GM18951 (cell line): Measurements from ENCODE around the gene ARNT2.

Experiments
- POLR2A ChIP-seq: IDR thresholded peaks from 4 replicates; pipeline ENCODE4 v1.6.1; 2011; ENCODE audit warnings: mild to moderate bottlenecking; ENCODE audit not compliant: insufficient read length, insufficient read depth; ENCODE audit errors: extremely low read depth
- in situ Hi-C: fragments of 300-500 bp; cut with MboI; formaldehyde crosslinking; loops from one replicate; pipeline ENCODE4 v1.12.0; 2022; ENCODE audit warnings: low sequenced_read_pairs, mixed read lengths, inconsistent platforms; ENCODE audit not compliant: unreplicated experiment

The ARNT2 gene

GRCh38 chr15:80456517-80457492 is 52.6 kb downstream of the ARNT2 start:
- TF ChIP-seq POLR2A: no peak
- in situ Hi-C loops: loop anchor here (10.0 to 25.0 kb wide), 3 partner anchors 318 to 805 kb away; partner anchors contain the start of gene CEMIP

DNA sequence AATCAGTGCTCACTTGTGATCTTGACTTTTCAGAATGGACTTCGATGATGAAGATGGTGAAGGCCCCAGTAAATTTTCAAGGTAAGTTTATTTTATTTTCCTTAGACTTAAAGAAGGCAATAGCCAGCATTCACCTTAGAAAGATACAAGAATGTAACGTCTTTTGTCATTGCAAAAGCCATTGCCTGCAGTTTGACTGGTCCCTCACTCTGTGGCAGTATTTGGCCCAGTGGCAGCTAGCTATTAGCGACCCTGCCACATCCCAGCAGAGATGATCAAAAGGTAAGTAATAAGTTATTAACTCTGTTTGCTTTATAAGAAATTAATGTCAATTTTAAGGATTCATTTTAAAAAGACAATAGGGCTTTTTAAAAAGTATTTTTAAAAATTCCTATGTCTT is 53.7 kb downstream of the ARNT2 start:
- TF ChIP-seq POLR2A: no peak
- in situ Hi-C loops: loop anchor here (10.0 to 25.0 kb wide), 3 partner anchors 317 to 804 kb away; partner anchors contain the start of gene CEMIP

DNA sequence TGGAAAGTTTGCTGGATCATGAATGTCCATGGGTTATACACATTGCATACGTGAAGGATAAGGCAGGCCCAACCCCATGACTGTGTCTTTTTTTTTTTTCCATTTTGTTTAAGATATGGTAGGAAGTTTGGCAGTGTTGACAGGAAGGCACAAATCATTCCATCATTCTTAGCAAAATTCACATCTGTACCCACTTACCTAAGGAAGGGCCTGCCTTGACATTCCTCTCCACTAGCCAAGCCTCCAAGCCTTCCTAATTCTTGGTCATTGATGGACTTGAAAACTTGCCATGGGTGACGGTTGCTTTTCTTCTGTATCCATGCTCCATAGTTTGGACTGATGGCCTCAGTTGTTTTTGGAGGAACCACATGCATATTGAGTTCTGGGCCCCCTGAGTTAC is 54.4 kb downstream of the ARNT2 start:
- in situ Hi-C loops: loop anchor here (10.0 to 25.0 kb wide), 3 partner anchors 316 to 804 kb away; partner anchors contain the start of gene CEMIP
- TF ChIP-seq POLR2A: no peak

- in situ Hi-C loops: loop anchor here (10.0 to 25.0 kb wide), 3 partner anchors 315 to 803 kb away; partner anchors contain the start of gene CEMIP
- TF ChIP-seq POLR2A: no peak
These were observed 55.2 kb downstream of the ARNT2 start for GRCh38 chr15:80459380-80459779.

- in situ Hi-C loops: loop anchor here (10.0 to 25.0 kb wide), 3 partner anchors 315 to 802 kb away; partner anchors contain the start of gene CEMIP
- no peak for TF ChIP-seq POLR2A
These were observed 55.6 kb downstream of the ARNT2 start for GRCh38 chr15:80459818-80460217.

DNA sequence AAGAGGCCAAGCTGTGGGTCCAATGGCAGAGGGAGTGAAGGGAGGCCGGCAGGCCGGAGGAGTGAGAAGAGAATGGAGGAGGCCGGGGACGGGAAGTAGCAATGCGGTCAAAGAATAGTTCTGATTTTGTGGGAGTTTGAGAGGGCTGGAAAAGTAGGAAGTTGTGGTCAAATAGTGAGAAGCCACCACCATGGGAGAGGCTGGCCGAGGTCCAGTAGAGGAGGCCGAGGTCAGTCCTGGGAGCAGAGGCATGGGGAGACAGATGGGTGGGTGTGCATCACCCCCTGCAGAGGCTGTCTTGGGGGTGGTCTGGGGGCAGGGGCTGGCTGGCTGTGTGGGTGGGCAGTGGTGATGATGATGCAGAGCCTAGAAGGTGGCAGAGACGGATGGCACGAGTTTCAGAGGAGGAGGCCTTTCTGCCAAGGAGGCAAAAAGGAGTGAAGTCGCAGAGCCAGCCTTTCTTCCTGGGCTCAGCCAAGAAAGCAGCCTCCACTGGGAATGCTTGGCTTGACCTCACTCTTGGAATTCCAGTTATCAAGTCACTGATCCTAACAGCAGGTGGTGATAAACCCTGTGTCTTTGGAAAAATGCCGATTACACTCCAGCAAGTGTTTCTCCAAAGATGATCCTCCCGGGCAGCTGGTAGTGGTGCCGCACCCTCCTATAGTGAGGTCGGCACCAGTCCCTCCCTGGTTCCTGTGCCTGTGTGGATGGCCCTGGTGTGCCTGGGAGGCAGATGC is 57.3 kb downstream of the ARNT2 start:
- no peak for TF ChIP-seq POLR2A
- in situ Hi-C loops: loop anchor here (25.0 kb wide), 1 partner anchor 801 kb away; no protein-coding TSS in a partner anchor

- TF ChIP-seq POLR2A: no peak
- in situ Hi-C loops: loop anchor here (25.0 kb wide), 1 partner anchor 800 kb away; no protein-coding TSS in a partner anchor
These were observed 57.9 kb downstream of the ARNT2 start for GRCh38 chr15:80462111-80462510.

DNA sequence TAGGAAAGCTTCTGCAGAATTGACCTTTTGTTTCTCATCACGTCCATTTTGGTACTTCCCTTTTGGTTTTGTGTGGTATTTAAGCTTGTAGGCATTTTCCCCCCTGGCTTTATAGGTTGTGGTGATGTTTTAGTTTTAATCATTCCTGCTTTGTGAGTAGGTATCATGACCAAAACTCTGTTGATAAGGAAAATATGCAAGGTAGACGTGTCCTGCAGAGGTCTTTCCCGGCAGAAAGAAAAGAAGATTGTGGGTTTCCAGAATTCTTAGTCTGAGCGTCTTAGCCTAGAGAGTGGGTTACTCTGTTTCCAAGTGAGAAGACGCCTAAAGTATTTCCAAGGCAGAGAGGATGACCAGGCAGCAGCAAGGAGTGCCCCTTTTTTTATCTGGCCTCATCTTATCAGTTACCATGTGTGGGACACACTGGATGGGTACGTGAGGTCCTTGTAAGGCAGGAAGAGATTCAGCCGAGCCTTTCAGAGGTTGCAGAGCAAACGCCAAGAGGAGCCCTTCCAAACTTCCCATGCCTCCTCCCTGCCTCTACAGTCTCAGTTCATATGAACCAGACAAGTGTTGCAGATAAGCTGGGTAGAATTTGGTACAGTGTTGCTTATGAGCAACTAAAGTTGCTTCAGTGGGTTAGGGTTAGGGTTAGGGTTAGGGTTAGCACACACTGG is 58.8 kb downstream of the ARNT2 start:
- in situ Hi-C loops: loop anchor here (25.0 kb wide), 1 partner anchor 799 kb away; no protein-coding TSS in a partner anchor
- no peak for TF ChIP-seq POLR2A

GRCh38 chr15:80464951-80465625 is 60.9 kb downstream of the ARNT2 start:
- TF ChIP-seq POLR2A: no peak
- in situ Hi-C loops: loop anchor here (25.0 kb wide), 1 partner anchor 797 kb away; no protein-coding TSS in a partner anchor

GRCh38 chr15:80465626-80466005 is 61.4 kb downstream of the ARNT2 start:
- in situ Hi-C loops: loop anchor here (25.0 kb wide), 1 partner anchor 797 kb away; no protein-coding TSS in a partner anchor
- TF ChIP-seq POLR2A: no peak

- TF ChIP-seq POLR2A: no peak
- in situ Hi-C loops: loop anchor here (25.0 kb wide), 1 partner anchor 796 kb away; no protein-coding TSS in a partner anchor
These were observed 62.4 kb downstream of the ARNT2 start for GRCh38 chr15:80466543-80466942.

GRCh38 chr15:80467311-80467714 is 63.1 kb downstream of the ARNT2 start:
- TF ChIP-seq POLR2A: no peak
- in situ Hi-C loops: loop anchor here (25.0 kb wide), 1 partner anchor 795 kb away; no protein-coding TSS in a partner anchor
